B cell (primary cell): ENCODE results near the gene FAM81A. TPM values are rescaled to one million over a fixed set of nuclear protein-coding genes. Genes with fewer than 3 reads are reported as not detected.
A peak's percentile ranks its signal among the peaks of the same experiment; 100 is the strongest.

ENCODE experiments used
- ATAC-seq: fragments of 200-7000 bp; cut with Tn5 transposase; one replicate; pipeline ENCODE4 v1.10.0; 2021; ENCODE audit warnings: low read depth, mild to moderate bottlenecking, moderate number of reproducible peaks, moderate library complexity
- CTCF ChIA-PET: fragments of 350-600 bp; sonication (Branson Sonifier 250); formaldehyde crosslinking; loops from one replicate; lab custom pipeline; 2021; ENCODE audit warnings: antibody characterized with exemption, inconsistent platforms; lab: Charles Lee
- POLR2A ChIA-PET: fragments of 350-600 bp; sonication (Branson Sonifier 250); formaldehyde crosslinking; loops from one replicate; lab custom pipeline; 2021; ENCODE audit warnings: antibody characterized with exemption; lab: Charles Lee
- DNase-seq: peaks from one replicate; pipeline ENCODE4 v3.0.0; 2013
- H2AFZ ChIP-seq: 2 replicates; pipeline ENCODE4 v1.6.1; 2012; ENCODE audit warnings: mild to moderate bottlenecking, low read depth, low read length; ENCODE audit not compliant: insufficient read depth, poor library complexity, severe bottlenecking
- H3K27ac ChIP-seq, 2 donors: 1 replicate in 1 of 2; 2 replicates in 1 of 2; pipeline ENCODE4 v1.5.1; 2012 to 2013; ENCODE audit warnings: low read length in 2 of 2, mild to moderate bottlenecking in 2 of 2, moderate library complexity in 1 of 2
- H3K27me3 ChIP-seq, 4 experiments: fragments of 200-600 bp in 1 of 4; sonication (generic) in 1 of 4; replicated peaks in 1 of 4; 1 replicate in 2 of 4; 2 replicates in 2 of 4; pipeline versions ENCODE4 v1.6.1 to v1.7.0; 2013 to 2016; ENCODE audit warnings: low read length in 3 of 4, mild to moderate bottlenecking in 2 of 4, mixed read lengths in 1 of 4, moderate library complexity in 1 of 4; ENCODE audit not compliant: insufficient read depth in 4 of 4, control insufficient read depth in 3 of 4; ENCODE audit errors: control extremely low read depth in 1 of 4
- H3K36me3 ChIP-seq, 2 experiments: replicated peaks in 1 of 2; 1 replicate in 1 of 2; 2 replicates in 1 of 2; pipeline versions ENCODE4 v1.6.1 to v1.7.1; 2013; ENCODE audit warnings: low read length in 1 of 2; ENCODE audit not compliant: insufficient read depth in 2 of 2, control insufficient read depth in 1 of 2; ENCODE audit errors: control extremely low read depth in 1 of 2, extremely low read depth in 1 of 2
- H3K4me1 ChIP-seq, 2 donors: fragments of 200-600 bp in 1 of 2; sonication (generic) in 1 of 2; 1 replicate in 1 of 2; 2 replicates in 1 of 2; pipeline versions ENCODE4 v1.5.1 to v1.6.1; 2013 to 2017; ENCODE audit warnings: low read length in 2 of 2; ENCODE audit not compliant: control insufficient read depth in 2 of 2, insufficient read depth in 2 of 2
- H3K4me2 ChIP-seq: replicated peaks from 2 replicates; pipeline ENCODE3; 2012; ENCODE audit warnings: mild to moderate bottlenecking, low read depth, low read length; ENCODE audit not compliant: poor library complexity, severe bottlenecking
- H3K4me3 ChIP-seq, 5 experiments: fragments of 200-600 bp in 1 of 5; sonication (generic) in 1 of 5; 1 replicate in 3 of 5; 2 replicates in 2 of 5; pipeline versions ENCODE4 v1.5.1 to v1.7.0; 2011 to 2016; ENCODE audit warnings: low read length in 4 of 5, mild to moderate bottlenecking in 4 of 5, low read depth in 2 of 5, control low read depth in 1 of 5, moderate library complexity in 1 of 5; ENCODE audit not compliant: insufficient read depth in 1 of 5; ENCODE audit errors: control extremely low read depth in 1 of 5, extremely low read depth in 1 of 5
- H3K79me2 ChIP-seq: fragments of 200-600 bp; sonication (generic); one replicate; pipeline ENCODE4 v1.6.0; 2016; ENCODE audit warnings: low read length; ENCODE audit not compliant: control insufficient read depth, insufficient read depth
- H3K9ac ChIP-seq: fragments of 200-600 bp; sonication (generic); 2 replicates; pipeline ENCODE4 v1.6.1; 2017; ENCODE audit warnings: mild to moderate bottlenecking, low read length, moderate library complexity
- H3K9me3 ChIP-seq, 3 donors: one replicate each; pipeline versions ENCODE4 v1.6.1 to v1.7.1; 2013; ENCODE audit warnings: low read length in 2 of 3; ENCODE audit not compliant: control insufficient read depth in 2 of 3, insufficient read depth in 1 of 3; ENCODE audit errors: control extremely low read depth in 1 of 3
- H4K20me1 ChIP-seq: 2 replicates; pipeline ENCODE4 v1.6.0; 2012; ENCODE audit warnings: mild to moderate bottlenecking, low read length; ENCODE audit not compliant: insufficient read depth, control insufficient read depth, poor library complexity, severe bottlenecking
- H3K27ac Mint-ChIP-seq: one replicate; pipeline ENCODE4 v1.8.0; 2021; ENCODE audit warnings: mixed read lengths
- H3K27me3 Mint-ChIP-seq: one replicate; pipeline ENCODE4 v1.8.0; 2021; ENCODE audit warnings: mixed read lengths
- H3K4me1 Mint-ChIP-seq: one replicate; pipeline ENCODE4 v1.8.0; 2021; ENCODE audit warnings: mixed read lengths
- H3K4me3 Mint-ChIP-seq: one replicate; pipeline ENCODE4 v1.8.0; 2021; ENCODE audit warnings: mixed read lengths
- H3K9me3 Mint-ChIP-seq: one replicate; pipeline ENCODE4 v1.8.0; 2022; ENCODE audit warnings: mixed read lengths; ENCODE audit not compliant: insufficient read depth
- CTCF ChIP-seq: fragments of 200-600 bp; IDR thresholded peaks from one replicate; pipeline ENCODE4 v1.8.0; 2022; ENCODE audit warnings: antibody characterized with exemption, mild to moderate bottlenecking
- EZH2 ChIP-seq: IDR thresholded peaks from 2 replicates; pipeline ENCODE4 v1.6.1; 2012; ENCODE audit warnings: borderline replicate concordance, low read depth, mild to moderate bottlenecking, moderate library complexity, low read length; ENCODE audit not compliant: insufficient read depth, poor library complexity, severe bottlenecking
- WGBS: methylation state at CpG from one replicate; pipeline ENCODE4 v1.1.5; 2013; ENCODE audit warnings: missing lambda C conversion rate; ENCODE audit not compliant: insufficient coverage; 5-methylcytosine and 5-hydroxymethylcytosine counted together
- intact Hi-C: fragments of 100-400 bp; cut with micrococcal nuclease; formaldehyde crosslinking; loops from one replicate; pipeline ENCODE4 v1.10.0; 2022
- polyA plus RNA-seq: library from polyadenylated mRNA; depleted of rRNA; stranded (reverse); fragments of >200 nt; gene quantifications from 2 replicates; pipeline ENCODE4 v1.2.3, GENCODE V29; 2012
- total RNA-seq, 2 donors: library from RNA; stranded (reverse); fragments of 120-200 nt in 1 of 2; gene quantifications; 1 replicate in 1 of 2; 2 replicates in 1 of 2; pipeline versions ENCODE4 v1.2.3 to v1.2.4, GENCODE V29; 2013 to 2022

The FAM81A gene
- total and polyA plus RNA-seq, 2 donors (not counting 1 experiment from before 2014, with no cell fraction given), result 2.0 to 3.9 TPM

DNA sequence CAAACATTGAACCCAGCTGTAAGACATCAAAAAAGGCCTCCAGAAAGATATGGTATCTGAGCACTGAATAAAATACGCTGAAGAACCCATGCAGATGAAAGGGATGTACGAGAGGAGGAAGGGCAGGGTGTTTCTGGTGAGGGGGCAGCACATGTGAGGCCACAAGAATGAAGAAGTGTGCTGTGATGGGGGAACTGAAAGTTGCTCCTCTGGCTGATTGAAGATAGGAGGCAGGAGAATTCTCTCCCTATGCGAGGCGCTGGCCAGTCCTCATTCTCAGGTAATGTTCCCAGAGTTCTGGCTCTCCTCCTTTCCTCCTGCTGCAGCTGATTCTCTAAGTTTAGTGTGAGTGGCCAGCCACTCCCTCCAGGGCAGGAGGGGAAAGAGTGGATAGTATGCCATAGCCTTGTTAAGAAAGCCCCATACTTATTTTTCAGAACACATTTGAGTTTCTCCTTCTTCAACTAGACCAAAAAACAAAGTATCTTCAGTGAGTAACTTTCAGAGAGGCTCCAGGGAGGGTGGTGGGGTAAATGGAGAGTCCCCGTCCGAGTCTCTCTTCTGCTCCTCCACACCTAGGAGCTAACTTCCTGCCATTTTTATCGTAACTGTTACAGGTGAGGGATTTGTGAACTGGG lies 38.4 kb upstream of the FAM81A start:
- Mint-ChIP-seq H3K9me3 (no peaks in the 10 kb centered on the region), H3K4me1 (peaks cover 78% of the 10 kb centered on the region), H3K27ac (peak overlapping the region; percentile 93), H3K27me3 (no peaks in the 10 kb centered on the region), H3K4me3 (peak overlapping the region; percentile 80)
- H3K27ac ChIP-seq, result peak overlapping the region; percentile 70 to 89
- H3K4me2 ChIP-seq, result peak overlapping the region; percentile 81
- ChIA-PET POLR2A (interaction anchor here (0.7 to 2.0 kb wide), 3 partner anchors 11 to 155 kb away, joined by 3 to 7 read pairs (median 5); no protein-coding TSS in a partner anchor), CTCF (interaction anchor here (1.1 to 3.3 kb wide), 5 partner anchors 11 to 162 kb away, joined by 3 to 27 read pairs (median 3); no protein-coding TSS in a partner anchor)
- intact Hi-C loops, result loop anchor here (1.0 to 5.0 kb wide), 4 partner anchors 14 to 99 kb away; partner anchors contain the start of gene MYO1E
- H3K79me2 ChIP-seq, result peaks cover 25% of the 10 kb centered on the region
- no peaks in the 10 kb centered on the region for H3K36me3 ChIP-seq
- peak overlapping the region; percentile 21 to 48 (median 35) for H3K4me3 ChIP-seq
- peaks cover 73 to 81% of the 10 kb centered on the region in 2 donors for H3K4me1 ChIP-seq
- peak overlapping the region; percentile 17 for H2AFZ ChIP-seq
- TF ChIP-seq CTCF (no peak), EZH2 (no peak)
- no peaks in the 10 kb centered on the region for H3K27me3 ChIP-seq
- H3K9me3 ChIP-seq, result no peaks in the 10 kb centered on the region
- 0% methylated on average over 2 of the region's 7 CpGs for WGBS
- ATAC-seq (peak; percentile 95), DNase-seq (peak; percentile 89)
- no peaks in the 10 kb centered on the region for H4K20me1 ChIP-seq
- H3K9ac ChIP-seq, result peak overlapping the region; percentile 48
